Measurements from ENCODE around the gene ABTB2. TPM values are rescaled to one million over a fixed set of nuclear protein-coding genes. Genes with fewer than 3 reads are reported as not detected.

The ABTB2 gene
- total and polyA plus RNA-seq, 9 of the 15 experiments (the other 6 are each of a cell fraction or from before 2014, with no cell fraction given) = 0.03 to 0.18 (median 0.12) TPM; not detected in 2

DNA sequence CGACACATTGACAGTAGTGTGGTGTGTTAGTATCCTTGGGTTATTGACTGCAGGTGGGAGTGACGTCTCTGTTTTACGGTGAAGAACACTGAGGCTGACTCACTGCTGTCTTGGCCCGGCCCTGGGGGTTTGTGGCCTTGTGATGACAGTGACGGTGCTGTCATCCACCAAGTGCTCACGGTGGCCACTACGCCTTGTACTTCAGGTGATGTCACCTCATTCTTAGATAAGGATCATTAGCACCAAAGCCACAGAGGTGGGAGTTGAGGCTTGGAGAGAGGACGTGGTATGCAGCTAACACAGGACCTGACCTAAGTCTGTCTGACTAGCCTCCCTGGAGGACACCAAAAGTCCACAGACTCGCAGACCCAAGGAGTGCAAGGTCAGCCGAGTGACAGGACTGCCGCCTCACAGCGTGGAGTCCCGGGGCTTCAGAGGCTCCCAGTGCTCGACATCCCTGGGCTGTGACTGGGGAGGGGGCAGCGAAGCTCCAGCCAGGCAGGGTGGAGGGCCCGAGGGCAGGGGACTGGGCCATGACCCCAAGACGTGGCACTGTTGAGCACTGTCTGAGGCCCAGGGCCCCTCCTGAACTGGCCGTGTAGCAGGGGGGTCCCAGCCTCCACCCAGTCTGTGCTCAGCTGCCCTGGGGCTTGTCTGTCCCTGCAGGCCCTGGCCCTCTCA is 195.9 kb downstream of the ABTB2 start (continued):
- TF ChIP-seq, protein P1, sequence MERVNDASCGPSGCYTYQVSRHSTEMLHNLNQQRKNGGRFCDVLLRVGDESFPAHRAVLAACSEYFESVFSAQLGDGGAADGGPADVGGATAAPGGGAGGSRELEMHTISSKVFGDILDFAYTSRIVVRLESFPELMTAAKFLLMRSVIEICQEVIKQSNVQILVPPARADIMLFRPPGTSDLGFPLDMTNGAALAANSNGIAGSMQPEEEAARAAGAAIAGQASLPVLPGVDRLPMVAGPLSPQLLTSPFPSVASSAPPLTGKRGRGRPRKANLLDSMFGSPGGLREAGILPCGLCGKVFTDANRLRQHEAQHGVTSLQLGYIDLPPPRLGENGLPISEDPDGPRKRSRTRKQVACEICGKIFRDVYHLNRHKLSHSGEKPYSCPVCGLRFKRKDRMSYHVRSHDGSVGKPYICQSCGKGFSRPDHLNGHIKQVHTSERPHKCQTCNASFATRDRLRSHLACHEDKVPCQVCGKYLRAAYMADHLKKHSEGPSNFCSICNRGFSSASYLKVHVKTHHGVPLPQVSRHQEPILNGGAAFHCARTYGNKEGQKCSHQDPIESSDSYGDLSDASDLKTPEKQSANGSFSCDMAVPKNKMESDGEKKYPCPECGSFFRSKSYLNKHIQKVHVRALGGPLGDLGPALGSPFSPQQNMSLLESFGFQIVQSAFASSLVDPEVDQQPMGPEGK (CRISPR knock-in tag; IDR thresholded peaks at IDR 0.05; ENCODE audit: borderline replicate concordance) = no peak
- TF ChIP-seq CXXC5 (CRISPR knock-in tag; IDR thresholded peaks at IDR 0.05) = peak; percentile 36; the same call in 1 of the 2 replicates
- TF ChIP-seq ZEB2 (IDR thresholded peaks at IDR 0.05) = peak; percentile 94
- no peak for TF ChIP-seq NFRKB (IDR thresholded peaks at IDR 0.05; ENCODE audit: low read depth)
- TF ChIP-seq CREM (IDR thresholded peaks at IDR 0.05; ENCODE audit: low read depth) = peak; percentile 85
- peak; percentile 65; the same call in 1 of the 2 replicates for TF ChIP-seq SMARCA4 (IDR thresholded peaks at IDR 0.05)
- TF ChIP-seq JUN (IDR thresholded peaks at IDR 0.05; ENCODE audit: borderline replicate concordance, low read depth, low read length) = peak; percentile 94
- TF ChIP-seq JUN (CRISPR knock-in tag; IDR thresholded peaks at IDR 0.05; ENCODE audit: borderline replicate concordance) = no peak; the same call in 1 of the 2 replicates
- TF ChIP-seq RBM22 (IDR thresholded peaks at IDR 0.05; ENCODE audit: low read depth, low read length, poor library complexity, severe bottlenecking) = no peak
- TF ChIP-seq ZNF124 (CRISPR knock-in tag; IDR thresholded peaks at IDR 0.05) = no peak
- 0 out of 2 replicates have a peak, but pooled peaks have one; percentile 19 for TF ChIP-seq CEBPG (CRISPR knock-in tag; IDR thresholded peaks at IDR 0.05)
- no peak for TF ChIP-seq CEBPG (tag; conservative IDR thresholded peaks at IDR 0.05 in 1 of 2, IDR thresholded peaks at IDR 0.05 in 1 of 2)
- peak; percentile 44 for TF ChIP-seq SOX6 (IDR thresholded peaks at IDR 0.05)
- no peak for TF ChIP-seq RFX1 (IDR thresholded peaks at IDR 0.05)
- TF ChIP-seq, protein P2, sequence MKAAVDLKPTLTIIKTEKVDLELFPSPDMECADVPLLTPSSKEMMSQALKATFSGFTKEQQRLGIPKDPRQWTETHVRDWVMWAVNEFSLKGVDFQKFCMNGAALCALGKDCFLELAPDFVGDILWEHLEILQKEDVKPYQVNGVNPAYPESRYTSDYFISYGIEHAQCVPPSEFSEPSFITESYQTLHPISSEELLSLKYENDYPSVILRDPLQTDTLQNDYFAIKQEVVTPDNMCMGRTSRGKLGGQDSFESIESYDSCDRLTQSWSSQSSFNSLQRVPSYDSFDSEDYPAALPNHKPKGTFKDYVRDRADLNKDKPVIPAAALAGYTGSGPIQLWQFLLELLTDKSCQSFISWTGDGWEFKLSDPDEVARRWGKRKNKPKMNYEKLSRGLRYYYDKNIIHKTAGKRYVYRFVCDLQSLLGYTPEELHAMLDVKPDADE (conservative IDR thresholded peaks at IDR 0.05; ENCODE audit: control insufficient read depth, low read depth, low read length) = no peak
- peak; percentile 42; the same call in 1 of the 2 replicates for TF ChIP-seq MTA1 (IDR thresholded peaks at IDR 0.05; ENCODE audit: borderline replicate concordance)
- no peak for TF ChIP-seq RFX5 (IDR thresholded peaks at IDR 0.05; ENCODE audit: low read depth, low read length)
- no peak for TF ChIP-seq ZNF644 (tag; IDR thresholded peaks at IDR 0.05; ENCODE audit: low read depth)
- TF ChIP-seq FOSL1 (tag; conservative IDR thresholded peaks at IDR 0.05) = peak; percentile 83
- TF ChIP-seq ATF1 (CRISPR knock-in tag; IDR thresholded peaks at IDR 0.05) = no peak
- peak; percentile 56 for TF ChIP-seq ATF1 (tag; IDR thresholded peaks at IDR 0.05)
- no peak for TF ChIP-seq TBL1XR1 (IDR thresholded peaks at IDR 0.05; ENCODE audit: low read length in 2 of 2)
- TF ChIP-seq MTA3 (IDR thresholded peaks at IDR 0.05; ENCODE audit: borderline replicate concordance) = 0 out of 2 replicates have a peak, but pooled peaks have one; percentile 23
- TF ChIP-seq ZFP91 (CRISPR knock-in tag; IDR thresholded peaks at IDR 0.05) = no peak
- no peak for TF ChIP-seq ETV1 (tag; conservative IDR thresholded peaks at IDR 0.05; ENCODE audit: low read depth)
- TF ChIP-seq SMAD4 (CRISPR knock-in tag; conservative IDR thresholded peaks at IDR 0.05) = 0 out of 2 replicates have a peak, but pooled peaks have one; percentile 30
- no peak for TF ChIP-seq FOXJ2 (tag; IDR thresholded peaks at IDR 0.05)

Measured in K562 (cell line).